Hematopoietic multipotent progenitor cell treated with erythropoietin and hydrocortisone succinate and interleukin-3 and kit ligand, for 17 days (in vitro differentiated cells): Measurements from ENCODE around the gene RHOT1.
"Not testable (repeated sequence)": the region's sequence is repeated elsewhere in the genome, so short reads cannot be mapped to it uniquely, and the experiment has no call there.

Source experiments
- DNase-seq: peaks from one replicate; pipeline ENCODE4 v3.0.0-alpha.2; 2015; ENCODE audit warnings: low spot score

The RHOT1 gene

GRCh38 chr17:32142038-32142856, at the start of gene RHOT1:
Gene RHOT1 (plus strand): TSS chr17:32142502. CDS start chr17:32142693, 191 bp downstream.
- peak; percentile 81 for DNase-seq

- no peak for DNase-seq
These were observed 42.6 kb upstream of the RHOT1 start for GRCh38 chr17:32099686-32100085.

GRCh38 chr17:32100323-32100722, 42.0 kb upstream of the RHOT1 start:
- DNase-seq = not testable (repeated sequence)

- DNase-seq = no peak
These were observed 41.2 kb upstream of the RHOT1 start for GRCh38 chr17:32100971-32101631.

DNA sequence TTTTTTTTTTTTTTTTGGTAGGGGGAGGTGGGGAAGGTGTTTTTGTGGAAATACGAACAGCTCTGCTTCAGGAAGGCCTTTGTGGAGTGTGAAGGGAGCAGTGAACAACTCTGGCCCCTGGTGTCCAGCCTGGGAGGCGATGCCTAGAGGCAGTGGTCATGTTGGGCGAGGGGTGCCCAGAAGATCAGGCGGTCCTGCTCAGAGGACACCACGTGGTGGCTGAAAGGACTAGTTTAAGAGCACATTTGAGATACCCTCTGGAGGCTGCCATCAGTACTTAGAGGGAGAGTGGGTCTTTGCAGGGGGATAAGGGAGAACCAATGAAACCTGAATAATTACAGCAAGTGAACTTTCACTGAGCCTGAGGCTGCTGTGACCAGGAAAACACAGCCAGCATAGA, 40.1 kb upstream of the RHOT1 start:
- DNase-seq = no peak

GRCh38 chr17:32102646-32103186, 39.6 kb upstream of the RHOT1 start:
- no peak for DNase-seq

DNA sequence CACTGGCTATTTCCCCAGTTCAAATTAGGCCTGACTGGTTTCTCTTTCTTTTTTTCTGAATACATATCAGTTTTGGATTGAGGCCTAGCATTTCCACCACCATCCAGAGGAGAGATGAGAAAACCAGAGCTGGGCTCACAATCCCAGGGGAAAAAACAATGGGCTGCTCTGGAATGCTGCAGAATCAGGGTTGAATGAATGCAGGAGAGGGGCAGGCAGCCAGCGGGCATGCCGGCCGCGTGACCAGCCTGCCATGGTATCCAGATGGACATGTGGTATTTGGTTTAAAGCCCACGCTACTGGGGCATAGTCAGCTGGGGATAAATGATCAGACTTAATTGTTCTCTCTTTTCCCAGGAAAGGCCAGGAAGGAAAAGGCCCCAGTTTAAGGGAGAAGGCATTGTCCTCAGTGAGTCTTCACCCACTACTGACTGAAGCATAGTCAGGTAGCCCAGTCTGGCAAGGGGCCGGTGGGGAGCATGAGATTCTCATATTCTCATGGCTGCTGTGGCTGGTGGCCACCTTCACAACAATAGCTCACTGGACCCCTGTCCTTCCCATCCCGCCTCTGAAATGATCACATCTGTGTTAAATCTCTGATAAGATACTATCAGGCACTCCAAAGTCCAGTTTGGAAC, 38.7 kb upstream of the RHOT1 start:
- no peak for DNase-seq

- DNase-seq = no peak
These were observed 38.1 kb upstream of the RHOT1 start for GRCh38 chr17:32104158-32104557.

- DNase-seq = not testable (repeated sequence)
These were observed 35.8 kb upstream of the RHOT1 start for GRCh38 chr17:32106471-32106981.

GRCh38 chr17:32107194-32107593, 35.1 kb upstream of the RHOT1 start:
- DNase-seq = not testable (repeated sequence)

- DNase-seq = no peak
These were observed 31.7 kb upstream of the RHOT1 start for GRCh38 chr17:32110596-32110995.

DNA sequence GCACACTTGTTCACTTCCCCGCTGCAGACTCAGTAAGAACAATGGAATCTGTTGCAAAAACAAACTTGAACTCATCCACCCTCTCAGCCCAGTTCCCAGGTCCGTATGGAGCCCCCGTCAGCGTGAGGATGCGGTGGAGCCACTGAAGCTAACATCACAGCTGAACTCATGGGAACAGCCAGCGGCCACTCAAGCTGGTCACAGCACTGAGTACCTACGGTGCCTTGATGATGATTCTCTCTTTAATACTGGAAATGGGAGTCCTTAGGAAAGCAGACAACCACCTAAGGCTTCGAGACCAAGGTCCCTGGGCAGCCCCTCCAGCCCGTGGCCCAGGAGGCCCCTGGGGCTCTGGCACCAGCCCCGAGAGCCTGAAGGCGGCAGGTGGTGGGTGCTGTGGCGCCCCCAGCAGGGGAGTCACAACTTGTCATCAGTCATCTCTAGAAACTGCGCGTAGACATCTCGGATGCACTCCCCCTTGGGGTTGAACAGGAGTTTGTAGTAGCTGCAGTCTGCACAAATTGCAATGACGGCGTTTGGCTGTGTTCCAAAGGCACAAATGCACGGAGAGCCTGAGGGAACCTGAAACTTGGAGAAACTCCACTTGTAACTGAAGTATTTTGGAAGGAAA, 31.0 kb upstream of the RHOT1 start:
- DNase-seq = no peak

DNA sequence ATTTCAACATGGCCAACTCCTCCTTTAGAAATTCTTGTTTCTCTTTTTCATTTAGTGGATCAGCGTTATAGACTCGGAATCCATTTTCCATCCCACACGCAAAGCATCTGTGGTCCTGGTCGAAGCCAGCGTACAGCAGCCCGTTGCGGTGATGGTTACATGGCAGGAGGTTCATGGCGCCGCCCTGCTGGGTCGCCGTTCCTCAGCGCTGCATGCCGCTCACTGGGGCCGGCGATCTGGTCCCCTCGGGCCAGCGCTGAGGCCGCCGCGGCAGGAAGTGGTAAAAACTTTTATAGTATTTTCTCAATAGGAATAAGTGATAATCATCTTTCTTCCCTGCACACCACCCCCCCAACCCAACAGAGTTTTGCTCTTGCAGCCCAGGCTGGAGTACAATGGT, 29.9 kb upstream of the RHOT1 start:
- no peak for DNase-seq

DNA sequence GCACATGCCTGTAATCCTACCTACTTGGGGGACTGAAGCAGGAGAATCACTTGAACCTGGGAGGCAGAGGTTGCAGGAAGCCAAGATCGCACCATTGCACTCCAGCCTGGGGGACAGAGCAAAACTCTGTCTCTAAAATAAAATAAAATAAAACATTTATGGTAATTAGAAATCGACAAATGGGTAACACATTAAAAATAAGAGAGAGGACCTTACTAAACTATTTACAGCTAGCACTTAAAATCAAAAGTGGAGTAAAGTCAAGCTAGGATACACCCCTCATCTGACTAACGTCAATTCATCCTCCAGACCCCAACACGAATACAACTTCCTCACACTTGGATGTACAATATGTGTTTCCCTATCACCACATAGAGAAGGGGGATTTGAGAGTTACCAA, 27.8 kb upstream of the RHOT1 start:
- DNase-seq = no peak

- DNase-seq = not testable (repeated sequence)
These were observed 26.8 kb upstream of the RHOT1 start for GRCh38 chr17:32115546-32115945.

DNA sequence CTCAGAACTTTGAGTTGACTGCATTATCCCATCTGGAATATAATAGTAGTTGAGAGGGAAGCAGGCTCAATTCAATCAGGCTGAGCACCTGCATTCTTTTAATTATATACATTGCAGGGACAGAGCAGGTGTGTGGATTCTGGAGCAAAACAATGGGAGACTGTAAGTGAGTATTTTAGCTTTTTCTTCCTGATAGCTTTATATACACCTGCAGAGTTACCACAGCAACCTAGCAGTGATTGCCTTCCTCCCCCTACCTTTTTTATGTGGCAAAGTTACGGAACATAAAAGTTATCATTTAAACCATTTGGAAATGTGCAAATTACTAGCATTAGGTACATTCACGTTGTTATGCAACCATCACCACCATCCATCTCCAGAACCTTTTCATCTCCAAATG, 25.4 kb upstream of the RHOT1 start:
- no peak for DNase-seq

DNA sequence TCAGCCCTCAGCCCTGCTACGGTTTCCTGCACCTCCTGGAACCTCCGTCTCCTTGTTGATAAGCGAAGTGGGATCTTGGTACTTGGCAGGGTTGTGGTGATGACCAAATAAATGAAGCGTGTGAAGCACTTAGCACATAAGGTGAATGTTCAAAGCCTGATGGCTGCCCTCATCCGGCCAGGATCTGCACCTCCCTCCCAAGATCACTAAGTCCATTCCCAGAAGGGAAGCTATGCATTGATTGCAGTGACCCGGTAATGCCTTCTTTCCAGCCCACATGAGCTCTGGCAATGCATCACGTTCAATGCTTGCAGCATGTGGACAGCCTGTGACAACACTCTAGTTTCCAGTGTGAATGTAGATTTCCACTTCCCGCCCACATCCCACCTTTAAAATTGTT, 24.9 kb upstream of the RHOT1 start:
- DNase-seq = no peak

DNA sequence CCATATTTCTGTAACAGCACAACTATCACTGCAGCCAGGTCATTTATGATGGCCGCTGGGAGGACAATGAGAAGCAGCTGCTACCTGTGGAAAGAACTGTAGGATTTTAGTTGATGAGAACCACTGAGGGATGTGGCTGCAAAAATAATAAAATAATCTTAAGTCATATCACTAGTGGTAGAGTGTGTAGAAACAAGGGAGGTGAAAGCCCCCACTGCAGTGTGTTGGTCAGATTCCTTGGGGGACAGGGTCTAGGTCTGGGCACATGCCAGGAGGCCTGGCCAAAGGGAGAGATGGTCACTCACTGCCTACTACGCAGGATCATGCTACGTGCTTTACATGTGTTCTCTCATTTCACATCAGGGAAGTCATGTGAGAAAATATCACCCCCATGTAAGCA, 24.2 kb upstream of the RHOT1 start:
- DNase-seq = not testable (repeated sequence)

DNA sequence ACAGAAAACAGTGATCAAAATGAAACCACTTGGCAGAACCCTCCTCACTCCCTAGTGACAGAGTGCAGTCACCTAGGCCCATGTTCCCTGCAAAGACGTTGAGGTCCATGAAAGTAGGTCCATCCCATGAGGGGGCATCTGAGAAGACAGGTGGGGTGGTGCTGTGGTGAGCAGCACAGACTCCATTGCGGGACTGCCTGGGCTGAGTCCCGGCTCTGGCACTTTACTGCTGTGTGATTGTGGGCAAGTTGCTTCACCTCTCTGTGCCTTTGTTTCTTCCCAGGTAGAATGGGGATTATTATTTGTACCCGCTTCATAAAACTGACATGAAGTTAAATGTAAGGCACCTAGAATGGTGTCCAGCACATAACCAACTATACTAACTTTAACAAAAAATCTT, 23.5 kb upstream of the RHOT1 start:
- no peak for DNase-seq

DNA sequence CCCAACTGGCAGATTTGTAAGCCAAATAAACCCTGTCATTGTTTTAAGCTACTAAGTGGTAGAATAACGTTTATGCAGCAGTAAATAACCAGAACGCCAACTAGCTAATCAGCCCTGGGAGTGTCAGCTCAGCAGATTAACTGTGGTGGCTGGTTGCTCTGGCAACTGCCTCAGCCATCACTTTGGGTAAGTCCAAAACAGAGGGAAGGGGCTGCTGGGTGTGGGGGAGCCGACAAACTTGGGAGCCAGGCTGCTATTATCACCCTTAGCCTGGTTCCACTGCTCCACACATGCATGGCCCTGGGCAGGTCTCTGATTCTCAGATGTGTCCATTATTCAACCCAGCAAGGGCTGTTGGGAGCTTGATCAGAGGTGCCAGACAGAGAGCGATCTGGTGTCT, 22.2 kb upstream of the RHOT1 start:
- no peak for DNase-seq

DNA sequence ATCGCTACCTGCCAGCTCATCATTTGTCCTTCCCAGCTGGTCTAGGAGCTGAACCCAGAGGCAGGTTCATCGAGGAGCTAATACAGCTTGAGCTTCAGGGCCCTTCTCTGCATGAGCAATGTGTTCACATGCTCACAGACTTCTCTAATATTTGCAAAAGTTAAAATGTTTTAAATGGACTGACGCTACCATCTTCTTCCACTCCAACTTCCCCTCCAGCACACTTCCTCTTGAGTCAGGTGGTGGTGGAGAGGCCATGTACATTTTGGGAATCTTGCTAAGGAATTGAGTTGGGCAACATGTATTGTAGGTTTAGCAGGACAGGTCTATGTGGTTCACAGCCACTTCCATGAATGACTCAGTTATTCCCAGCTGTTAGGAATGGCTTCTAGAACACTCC, 21.6 kb upstream of the RHOT1 start:
- no peak for DNase-seq

DNA sequence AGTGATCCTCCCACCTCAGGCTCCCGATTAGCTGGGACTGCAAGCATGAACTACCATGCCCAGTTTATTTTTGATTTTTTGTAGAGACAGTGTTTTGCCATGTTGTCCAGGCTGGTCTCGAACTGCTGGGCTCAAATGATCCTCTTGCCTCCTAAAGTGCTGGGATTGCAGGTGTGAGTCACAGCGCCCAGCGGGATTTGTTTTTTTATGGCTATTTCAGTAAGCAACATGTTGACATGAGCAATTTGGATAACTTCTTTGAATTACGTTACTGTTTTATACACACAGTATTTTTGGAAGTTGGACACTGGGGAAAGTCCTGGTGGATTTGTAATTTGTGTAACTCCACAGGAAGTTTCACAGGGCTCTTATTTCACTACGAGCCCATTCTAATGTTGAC, 18.5 kb upstream of the RHOT1 start:
- DNase-seq = no peak
